B cell (primary cell): ENCODE measurements around the gene NYAP1.
"Not testable (repeated sequence)": the region's sequence is repeated elsewhere in the genome, so short reads cannot be mapped to it uniquely, and the experiment has no call there.

Experiments
- EZH2 ChIP-seq: IDR thresholded peaks from 2 replicates; pipeline ENCODE4 v1.6.1; 2012; ENCODE audit warnings: borderline replicate concordance, low read depth, mild to moderate bottlenecking, moderate library complexity, low read length; ENCODE audit not compliant: insufficient read depth, poor library complexity, severe bottlenecking
- TF ChIP-seq, protein P1 (sequence below): fragments of 200-600 bp; IDR thresholded peaks from one replicate; pipeline ENCODE4 v1.8.0; 2022; ENCODE audit warnings: antibody characterized with exemption, mild to moderate bottlenecking

- TF ChIP-seq, protein P1, sequence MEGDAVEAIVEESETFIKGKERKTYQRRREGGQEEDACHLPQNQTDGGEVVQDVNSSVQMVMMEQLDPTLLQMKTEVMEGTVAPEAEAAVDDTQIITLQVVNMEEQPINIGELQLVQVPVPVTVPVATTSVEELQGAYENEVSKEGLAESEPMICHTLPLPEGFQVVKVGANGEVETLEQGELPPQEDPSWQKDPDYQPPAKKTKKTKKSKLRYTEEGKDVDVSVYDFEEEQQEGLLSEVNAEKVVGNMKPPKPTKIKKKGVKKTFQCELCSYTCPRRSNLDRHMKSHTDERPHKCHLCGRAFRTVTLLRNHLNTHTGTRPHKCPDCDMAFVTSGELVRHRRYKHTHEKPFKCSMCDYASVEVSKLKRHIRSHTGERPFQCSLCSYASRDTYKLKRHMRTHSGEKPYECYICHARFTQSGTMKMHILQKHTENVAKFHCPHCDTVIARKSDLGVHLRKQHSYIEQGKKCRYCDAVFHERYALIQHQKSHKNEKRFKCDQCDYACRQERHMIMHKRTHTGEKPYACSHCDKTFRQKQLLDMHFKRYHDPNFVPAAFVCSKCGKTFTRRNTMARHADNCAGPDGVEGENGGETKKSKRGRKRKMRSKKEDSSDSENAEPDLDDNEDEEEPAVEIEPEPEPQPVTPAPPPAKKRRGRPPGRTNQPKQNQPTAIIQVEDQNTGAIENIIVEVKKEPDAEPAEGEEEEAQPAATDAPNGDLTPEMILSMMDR, result not testable (repeated sequence)
- not testable (repeated sequence) for TF ChIP-seq EZH2
These were observed 57.6 kb downstream of the NYAP1 start for GRCh38 chr7:100541309-100541708.
